PFSK-1 (cell line): ENCODE data around the gene NINJ2.

Experiments
- POLR2AphosphoS5 ChIP-seq: IDR thresholded peaks from 2 replicates; pipeline ENCODE4 v1.6.1; 2012; ENCODE audit warnings: low read depth, mild to moderate bottlenecking, control low read depth, low read length, moderate library complexity
- REST ChIP-seq, 2 experiments: IDR thresholded peaks; 2 replicates each; pipeline versions ENCODE4 v1.6.1 to v1.8.0; 2011 to 2012; ENCODE audit warnings: low read depth in 2 of 2, low read length in 2 of 2, control low read depth in 1 of 2, inconsistent platforms in 1 of 2, mild to moderate bottlenecking in 1 of 2, moderate library complexity in 1 of 2; ENCODE audit not compliant: insufficient read depth in 1 of 2

GRCh38 chr12:588646-589045 is 74.6 kb downstream of the NINJ2 start:
- TF ChIP-seq REST (IDR thresholded peaks at IDR 0.05; ENCODE audit: insufficient read depth in 1 of 2, low read depth in 2 of 2, low read length in 2 of 2) (no peak), POLR2AphosphoS5 (no peak)
